Stimulated activated naive CD4-positive, alpha-beta T cell treated with Interleukin-2 at 50 U/mL for 16 hours (primary cell): ENCODE results near the gene FRMD8.

Experiments used
- DNase-seq: peaks from one replicate; lab custom pipeline; 2025; lab: John Stamatoyannopoulos, UW

The FRMD8 gene

GRCh38 chr11:65425105-65425970 lies 38.9 kb downstream of the FRMD8 start:
- DNase-seq, result peak; percentile 81

GRCh38 chr11:65425971-65426838 lies 39.8 kb downstream of the FRMD8 start:
- peak; percentile 25 for DNase-seq

- peak; percentile 34 for DNase-seq
Measured at GRCh38 chr11:65426839-65427690, 40.6 kb downstream of the FRMD8 start.

GRCh38 chr11:65427691-65428577 lies 41.5 kb downstream of the FRMD8 start:
- peak; percentile 34 for DNase-seq

- no peak for DNase-seq
Measured at GRCh38 chr11:65428578-65429067, 42.2 kb downstream of the FRMD8 start.

GRCh38 chr11:65429068-65429681 lies 42.7 kb downstream of the FRMD8 start:
- DNase-seq, result no peak

- peak; percentile 31 for DNase-seq
Measured at GRCh38 chr11:65429724-65430405, 43.4 kb downstream of the FRMD8 start.

- no peak for DNase-seq
Measured at GRCh38 chr11:65430406-65431217, 44.2 kb downstream of the FRMD8 start.

GRCh38 chr11:65431451-65432099 lies 45.1 kb downstream of the FRMD8 start:
- DNase-seq, result no peak

- no peak for DNase-seq
Measured at GRCh38 chr11:65432100-65432650, 45.7 kb downstream of the FRMD8 start.

- DNase-seq, result no peak
Measured at GRCh38 chr11:65432686-65433582, 46.5 kb downstream of the FRMD8 start.

- no peak for DNase-seq
Measured at GRCh38 chr11:65433657-65434056, 47.2 kb downstream of the FRMD8 start.

- no peak for DNase-seq
Measured at GRCh38 chr11:65434057-65434666, 47.7 kb downstream of the FRMD8 start.

- no peak for DNase-seq
Measured at GRCh38 chr11:65434667-65435410, 48.4 kb downstream of the FRMD8 start.

- DNase-seq, result no peak
Measured at GRCh38 chr11:65435411-65435931, 49.0 kb downstream of the FRMD8 start.
